Measurements from ENCODE around the gene C1orf159.
A peak's percentile ranks its signal among the peaks of the same experiment; 100 is the strongest.

The C1orf159 gene

DNA sequence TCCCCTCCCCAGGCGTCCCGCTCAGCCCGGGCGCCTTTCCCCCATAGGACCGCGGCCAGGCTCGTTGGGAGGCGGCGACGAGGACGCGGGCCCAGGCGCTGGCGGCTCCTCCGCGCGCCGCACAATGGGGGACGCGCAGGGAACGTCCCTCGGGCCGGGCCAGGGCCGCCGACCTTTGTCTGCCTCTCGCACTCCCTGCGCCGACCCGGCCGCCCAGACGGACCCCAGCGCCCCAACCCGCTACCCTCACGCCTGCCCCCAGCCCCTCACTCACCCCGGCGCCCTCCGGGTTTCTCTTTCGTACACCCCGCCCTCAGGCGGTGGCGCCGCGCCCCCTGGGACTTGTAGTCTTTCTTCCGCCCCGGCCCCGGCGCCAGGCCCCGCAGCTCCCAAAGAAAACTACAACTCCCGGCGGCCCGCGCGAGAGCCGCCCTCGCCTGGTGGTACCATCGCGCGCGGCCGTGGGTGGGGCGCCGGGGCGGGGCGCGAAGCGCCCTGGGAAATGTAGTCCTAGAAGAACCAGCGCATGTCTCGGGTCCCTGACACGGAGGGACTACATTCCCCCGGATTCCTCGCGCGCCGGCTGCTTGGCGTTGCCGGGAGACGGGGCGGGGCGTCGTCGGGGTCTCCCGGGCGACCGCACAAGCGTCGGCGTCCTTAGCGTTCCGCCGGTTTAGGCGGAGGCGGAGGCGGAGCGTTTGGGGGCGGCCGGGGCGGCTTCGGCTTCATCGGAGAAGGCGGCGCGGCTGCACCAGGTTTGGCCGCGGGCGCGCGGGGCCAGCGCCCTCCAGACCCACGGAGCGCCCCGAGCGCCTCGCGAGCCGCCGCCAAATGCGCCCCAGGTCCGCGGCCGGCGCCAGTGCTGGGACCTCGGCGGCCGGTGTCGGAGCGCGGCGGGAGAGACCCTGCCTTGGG, at the start of gene C1orf159:
C1orf159 (minus strand) TSS at position 304 of the 915 bp plus-strand sequence. CDS start 24,546 bp downstream, outside the sequence.
- Histone ChIP-seq H3K27me3 (ENCODE audit: insufficient read depth, low read length, poor library complexity) (no peaks in the 10 kb centered on the region), H4K20me1 (ENCODE audit: insufficient read depth, low read length) (0 out of 2 replicates have a peak, but pooled peaks cover 4% of the 10 kb centered on the region), H2AFZ (ENCODE audit: low read depth, low read length) (peak within 1 kb of the TSS; percentile 72), H3K36me3 (ENCODE audit: insufficient read depth, low read length) (peaks cover 14% of the 10 kb centered on the region), H3K4me3 (ENCODE audit: low read depth in 1 of 2, low read length in 2 of 2) (peak within 1 kb of the TSS; percentile 81 to 91), H3K27ac (ENCODE audit: low read length) (peak within 1 kb of the TSS; percentile 69), H3K79me2 (ENCODE audit: insufficient read depth, low read length) (peaks cover 39% of the 10 kb centered on the region), H3K9me3 (ENCODE audit: insufficient read depth, low read length, severe bottlenecking) (peaks cover 6% of the 10 kb centered on the region), H3K4me2 (ENCODE audit: insufficient read depth, low read length) (peak within 1 kb of the TSS; percentile 97), H3K9ac (ENCODE audit: low read depth, low read length) (peak within 1 kb of the TSS; percentile 66), H3K4me1 (ENCODE audit: insufficient read depth, low read length) (peaks cover 19% of the 10 kb centered on the region)
- DNase-seq: peak; percentile 100
- peak; percentile 95 for ATAC-seq (ENCODE audit: insufficient read depth, low read depth)
- TF ChIP-seq EZH2 (IDR thresholded peaks at IDR 0.05; ENCODE audit: borderline replicate concordance, low read depth, low read length, severe bottlenecking): no peak
- TF ChIP-seq, protein P1, sequence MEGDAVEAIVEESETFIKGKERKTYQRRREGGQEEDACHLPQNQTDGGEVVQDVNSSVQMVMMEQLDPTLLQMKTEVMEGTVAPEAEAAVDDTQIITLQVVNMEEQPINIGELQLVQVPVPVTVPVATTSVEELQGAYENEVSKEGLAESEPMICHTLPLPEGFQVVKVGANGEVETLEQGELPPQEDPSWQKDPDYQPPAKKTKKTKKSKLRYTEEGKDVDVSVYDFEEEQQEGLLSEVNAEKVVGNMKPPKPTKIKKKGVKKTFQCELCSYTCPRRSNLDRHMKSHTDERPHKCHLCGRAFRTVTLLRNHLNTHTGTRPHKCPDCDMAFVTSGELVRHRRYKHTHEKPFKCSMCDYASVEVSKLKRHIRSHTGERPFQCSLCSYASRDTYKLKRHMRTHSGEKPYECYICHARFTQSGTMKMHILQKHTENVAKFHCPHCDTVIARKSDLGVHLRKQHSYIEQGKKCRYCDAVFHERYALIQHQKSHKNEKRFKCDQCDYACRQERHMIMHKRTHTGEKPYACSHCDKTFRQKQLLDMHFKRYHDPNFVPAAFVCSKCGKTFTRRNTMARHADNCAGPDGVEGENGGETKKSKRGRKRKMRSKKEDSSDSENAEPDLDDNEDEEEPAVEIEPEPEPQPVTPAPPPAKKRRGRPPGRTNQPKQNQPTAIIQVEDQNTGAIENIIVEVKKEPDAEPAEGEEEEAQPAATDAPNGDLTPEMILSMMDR (IDR thresholded peaks at IDR 0.05; ENCODE audit: borderline replicate concordance, extremely low read depth, low read length, poor library complexity, severe bottlenecking): no peak

DNA sequence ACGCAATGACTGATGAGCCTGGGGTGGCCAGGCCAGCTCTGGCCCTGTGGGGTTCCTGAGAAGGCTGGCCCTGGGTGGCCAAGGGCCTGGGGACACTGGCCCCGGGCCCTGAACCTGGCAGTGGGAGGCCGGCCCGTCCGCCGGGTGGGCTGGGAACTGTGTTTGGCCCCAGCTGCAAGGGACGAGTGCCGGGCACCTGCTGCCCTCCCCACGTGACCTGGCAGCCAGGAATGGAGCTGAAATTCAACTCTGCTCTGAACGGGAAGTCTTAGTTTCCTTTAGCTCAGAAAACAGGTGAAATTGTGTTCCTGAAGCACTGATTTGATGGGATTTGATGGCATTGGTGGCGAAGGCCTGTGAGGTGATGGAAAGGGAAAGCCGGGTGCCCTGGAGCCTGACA, 49.6 kb upstream of the C1orf159 start:
- no peak overlapping the region for H3K4me2 ChIP-seq (ENCODE audit: insufficient read depth, low read length)
- peaks cover 3% of the 10 kb centered on the region for H3K27me3 ChIP-seq (ENCODE audit: insufficient read depth, low read length, poor library complexity)
- peaks cover 2% of the 10 kb centered on the region; the same call in 1 of the 2 replicates for H4K20me1 ChIP-seq (ENCODE audit: insufficient read depth, low read length)
- no peaks in the 10 kb centered on the region for H3K36me3 ChIP-seq (ENCODE audit: insufficient read depth, low read length)
- H3K9me3 ChIP-seq (ENCODE audit: insufficient read depth, low read length, severe bottlenecking): no peaks in the 10 kb centered on the region
- H3K4me3 ChIP-seq (ENCODE audit: low read depth in 1 of 2, low read length in 2 of 2): no peak overlapping the region
- no peak overlapping the region for H3K9ac ChIP-seq (ENCODE audit: low read depth, low read length)
- H2AFZ ChIP-seq (ENCODE audit: low read depth, low read length): no peak overlapping the region
- ATAC-seq (ENCODE audit: insufficient read depth, low read depth) (no peak), DNase-seq (no peak)
- H3K4me1 ChIP-seq (ENCODE audit: insufficient read depth, low read length): no peaks in the 10 kb centered on the region
- no peak overlapping the region for H3K27ac ChIP-seq (ENCODE audit: low read length)
- no peaks in the 10 kb centered on the region for H3K79me2 ChIP-seq (ENCODE audit: insufficient read depth, low read length)
- TF ChIP-seq, protein P1 (IDR thresholded peaks at IDR 0.05; ENCODE audit: borderline replicate concordance, extremely low read depth, low read length, poor library complexity, severe bottlenecking): no peak
- no peak for TF ChIP-seq EZH2 (IDR thresholded peaks at IDR 0.05; ENCODE audit: borderline replicate concordance, low read depth, low read length, severe bottlenecking)

DNA sequence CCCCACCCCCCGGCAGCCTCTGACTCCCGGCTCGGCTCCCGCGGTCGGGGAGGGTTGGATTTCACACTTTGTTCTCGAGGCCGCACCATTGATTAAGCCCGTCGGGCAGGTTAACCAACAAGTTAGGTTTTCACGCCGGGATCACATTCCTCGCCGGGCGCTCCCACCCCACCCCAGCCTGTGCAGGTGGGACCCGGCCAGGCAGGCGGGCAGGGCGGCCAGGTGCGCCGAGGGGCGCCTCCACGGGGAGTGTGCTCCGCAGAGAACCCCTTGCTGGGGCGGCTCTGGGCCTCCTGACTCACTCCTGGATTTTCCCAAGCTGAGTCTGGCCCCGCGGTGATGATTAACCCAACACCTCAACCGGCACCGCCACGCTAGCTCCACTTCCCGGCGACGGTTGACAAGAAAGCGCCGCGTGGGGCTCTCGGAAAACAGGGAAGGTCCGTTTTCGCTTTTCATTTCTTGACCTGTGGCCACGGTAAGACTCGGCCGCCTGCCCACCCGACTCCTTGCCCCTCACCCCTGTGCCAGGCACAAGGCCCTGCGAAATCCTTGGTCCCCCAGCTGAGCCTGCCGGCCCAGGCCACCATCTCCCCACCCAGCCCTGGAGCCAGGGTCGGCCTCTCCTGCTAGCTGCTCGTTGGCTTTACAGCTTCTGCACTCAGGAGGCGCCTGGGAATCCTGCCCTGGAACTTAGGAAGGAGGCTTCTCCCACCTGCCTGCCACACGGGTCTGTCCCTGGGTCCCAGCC, 49.0 kb upstream of the C1orf159 start:
- no peak for ATAC-seq (ENCODE audit: insufficient read depth, low read depth)
- H3K27ac ChIP-seq (ENCODE audit: low read length): no peak overlapping the region
- no peak overlapping the region for H3K9ac ChIP-seq (ENCODE audit: low read depth, low read length)
- H3K9me3 ChIP-seq (ENCODE audit: insufficient read depth, low read length, severe bottlenecking): no peaks in the 10 kb centered on the region
- no peaks in the 10 kb centered on the region; the same call in 1 of the 2 replicates for H4K20me1 ChIP-seq (ENCODE audit: insufficient read depth, low read length)
- H3K4me2 ChIP-seq (ENCODE audit: insufficient read depth, low read length): no peak overlapping the region
- no peak for TF ChIP-seq EZH2 (IDR thresholded peaks at IDR 0.05; ENCODE audit: borderline replicate concordance, low read depth, low read length, severe bottlenecking)
- TF ChIP-seq, protein P1 (IDR thresholded peaks at IDR 0.05; ENCODE audit: borderline replicate concordance, extremely low read depth, low read length, poor library complexity, severe bottlenecking): no peak
- no peaks in the 10 kb centered on the region for H3K4me1 ChIP-seq (ENCODE audit: insufficient read depth, low read length)
- DNase-seq: no peak
- no peaks in the 10 kb centered on the region for H3K36me3 ChIP-seq (ENCODE audit: insufficient read depth, low read length)
- H3K79me2 ChIP-seq (ENCODE audit: insufficient read depth, low read length): no peaks in the 10 kb centered on the region
- no peak overlapping the region for H3K4me3 ChIP-seq (ENCODE audit: low read depth in 1 of 2, low read length in 2 of 2)
- no peaks in the 10 kb centered on the region for H3K27me3 ChIP-seq (ENCODE audit: insufficient read depth, low read length, poor library complexity)
- H2AFZ ChIP-seq (ENCODE audit: low read depth, low read length): no peak overlapping the region

Data from DND-41 (cell line).